Gastroesophageal sphincter (tissue), 4 donors: Measurements from ENCODE around the gene TFF3. TPM values are rescaled to one million over a fixed set of nuclear protein-coding genes. Genes with fewer than 3 reads are reported as not detected.

Experiments used
- ATAC-seq: fragments of 150-250 bp; one replicate; pipeline ENCODE4 v1.9.1; 2016; ENCODE audit warnings: mild to moderate bottlenecking, moderate library complexity
- H3K27ac ChIP-seq, 4 donors: fragments of 200-600 bp; sonication (generic) in 3 of 4; 1 replicate in 3 of 4; 2 replicates in 1 of 4; pipeline ENCODE4 v1.5.1; 2016 to 2019
- H3K27me3 ChIP-seq: fragments of 200-600 bp; sonication (generic); one replicate; pipeline ENCODE4 v1.5.1; 2019
- H3K36me3 ChIP-seq, 2 donors: fragments of 200-600 bp; sonication (generic); one replicate each; pipeline ENCODE4 v1.5.1; 2019; ENCODE audit warnings: control low read depth in 1 of 2
- H3K4me1 ChIP-seq, 3 donors: fragments of 200-600 bp; sonication (generic); 1 replicate in 2 of 3; 2 replicates in 1 of 3; pipeline ENCODE4 v1.5.1; 2016 to 2019; ENCODE audit warnings: control low read depth in 2 of 3
- H3K4me3 ChIP-seq, 2 donors: fragments of 200-600 bp; sonication (generic); one replicate each; pipeline ENCODE4 v1.5.1; 2019; ENCODE audit warnings: mild to moderate bottlenecking in 1 of 2, moderate library complexity in 1 of 2
- H3K9me3 ChIP-seq, 3 donors: fragments of 200-600 bp; sonication (generic); one replicate each; pipeline ENCODE4 v1.5.1; 2017 to 2019; ENCODE audit warnings: control low read depth in 2 of 3
- EP300 ChIP-seq: sonication (generic); formaldehyde crosslinking; IDR thresholded peaks from one replicate; pipeline ENCODE4 v1.6.1; 2017; ENCODE audit warnings: antibody characterized with exemption, mild to moderate bottlenecking
- POLR2A ChIP-seq, 2 donors: fragments of 450-650 bp; IDR thresholded peaks; one replicate each; pipeline ENCODE4 v1.6.1; 2017; ENCODE audit warnings: antibody characterized with exemption in 2 of 2, mild to moderate bottlenecking in 2 of 2, moderate library complexity in 1 of 2
- POLR2AphosphoS5 ChIP-seq: sonication (generic); formaldehyde crosslinking; IDR thresholded peaks from one replicate; pipeline ENCODE4 v1.6.1; 2017; ENCODE audit warnings: antibody characterized with exemption
- WGBS, 2 donors: methylation state at CpG; one replicate each; pipeline ENCODE4 v1.1.5; 2018; ENCODE audit warnings: low coverage in 1 of 2; 5-methylcytosine and 5-hydroxymethylcytosine counted together
- total RNA-seq, 4 donors: library from RNA; depleted of rRNA; stranded (reverse); fragments of >200 nt; gene quantifications; one replicate each; pipeline ENCODE4 v1.1.0, GENCODE V29; 2016
- TF ChIP-seq, protein P1 (sequence below), 4 experiments: fragments of 200-600 bp in 2 of 4; fragments of 450-650 bp in 2 of 4; sonication (generic) in 1 of 4; IDR thresholded peaks; one replicate each; pipeline ENCODE4 v1.5.1; 2017 to 2019; ENCODE audit warnings: antibody characterized with exemption in 4 of 4, mild to moderate bottlenecking in 2 of 4, moderate library complexity in 2 of 4

The TFF3 gene
- total RNA-seq, 4 donors from 2014 or later: 6.4 to 18.2 (median 10.5) TPM

GRCh38 chr21:42356650-42357049 is 41.4 kb upstream of the TFF3 start:
- WGBS, 2 donors: 33 to 45% methylated on average over 5 of the region's 6 CpGs
- Histone ChIP-seq H3K27me3 (peaks cover 64% of the 10 kb centered on the region), H3K4me1 (no peaks in the 10 kb centered on the region), H3K36me3 (no peaks in the 10 kb centered on the region), H3K27ac (no peak overlapping the region), H3K9me3 (peaks cover 0 to 51% (median 0%) of the 10 kb centered on the region in 3 donors), H3K4me3 (no peak overlapping the region)
- TF ChIP-seq EP300: no peak
- TF ChIP-seq, protein P1, sequence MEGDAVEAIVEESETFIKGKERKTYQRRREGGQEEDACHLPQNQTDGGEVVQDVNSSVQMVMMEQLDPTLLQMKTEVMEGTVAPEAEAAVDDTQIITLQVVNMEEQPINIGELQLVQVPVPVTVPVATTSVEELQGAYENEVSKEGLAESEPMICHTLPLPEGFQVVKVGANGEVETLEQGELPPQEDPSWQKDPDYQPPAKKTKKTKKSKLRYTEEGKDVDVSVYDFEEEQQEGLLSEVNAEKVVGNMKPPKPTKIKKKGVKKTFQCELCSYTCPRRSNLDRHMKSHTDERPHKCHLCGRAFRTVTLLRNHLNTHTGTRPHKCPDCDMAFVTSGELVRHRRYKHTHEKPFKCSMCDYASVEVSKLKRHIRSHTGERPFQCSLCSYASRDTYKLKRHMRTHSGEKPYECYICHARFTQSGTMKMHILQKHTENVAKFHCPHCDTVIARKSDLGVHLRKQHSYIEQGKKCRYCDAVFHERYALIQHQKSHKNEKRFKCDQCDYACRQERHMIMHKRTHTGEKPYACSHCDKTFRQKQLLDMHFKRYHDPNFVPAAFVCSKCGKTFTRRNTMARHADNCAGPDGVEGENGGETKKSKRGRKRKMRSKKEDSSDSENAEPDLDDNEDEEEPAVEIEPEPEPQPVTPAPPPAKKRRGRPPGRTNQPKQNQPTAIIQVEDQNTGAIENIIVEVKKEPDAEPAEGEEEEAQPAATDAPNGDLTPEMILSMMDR (IDR thresholded peaks at IDR 0.05): no peak
- TF ChIP-seq POLR2A (IDR thresholded peaks at IDR 0.05): no peak
- TF ChIP-seq POLR2AphosphoS5: no peak
- ATAC-seq: no peak

- peaks cover 59% of the 10 kb centered on the region for H3K27me3 ChIP-seq
- H3K36me3 ChIP-seq: no peaks in the 10 kb centered on the region
- H3K9me3 ChIP-seq: peaks cover 0 to 51% (median 0%) of the 10 kb centered on the region in 3 donors
- 95% methylated on average over 2 of the region's 2 CpGs for WGBS, 2 donors
- H3K27ac ChIP-seq: no peak overlapping the region
- no peaks in the 10 kb centered on the region for H3K4me1 ChIP-seq
- no peak for TF ChIP-seq EP300
- TF ChIP-seq, protein P1 (IDR thresholded peaks at IDR 0.05): no peak
- TF ChIP-seq POLR2AphosphoS5: no peak
- no peak for TF ChIP-seq POLR2A (IDR thresholded peaks at IDR 0.05)
- no peak overlapping the region for H3K4me3 ChIP-seq
- no peak for ATAC-seq
Observed at GRCh38 chr21:42356046-42356445, 40.8 kb upstream of the TFF3 start.

DNA sequence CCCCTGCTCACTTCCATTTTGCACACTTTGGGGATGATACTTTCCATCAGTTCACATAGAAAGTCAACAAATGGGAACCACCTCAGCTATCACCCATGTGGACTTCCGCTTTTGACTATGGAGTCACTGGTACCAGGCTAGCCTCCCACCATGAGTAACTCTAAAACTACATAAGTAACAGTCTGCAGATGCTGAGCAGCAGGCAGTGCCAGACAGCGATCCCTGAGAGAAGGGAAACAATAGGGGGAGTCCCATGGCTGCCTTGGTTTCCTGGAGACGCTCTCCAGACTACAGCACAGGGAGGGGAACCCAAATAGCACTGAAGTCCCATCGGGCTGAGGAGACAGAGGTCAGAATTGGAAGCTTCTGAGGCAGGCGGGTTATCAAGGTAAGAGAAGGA is 38.4 kb upstream of the TFF3 start:
- TF ChIP-seq POLR2A (IDR thresholded peaks at IDR 0.05) (no peak), POLR2AphosphoS5 (no peak), EP300 (no peak)
- TF ChIP-seq, protein P1 (IDR thresholded peaks at IDR 0.05): no peak
- H3K9me3 ChIP-seq: peaks cover 0 to 38% (median 0%) of the 10 kb centered on the region in 3 donors
- no peaks in the 10 kb centered on the region for H3K36me3 ChIP-seq
- no peak overlapping the region for H3K27ac ChIP-seq
- no peak for ATAC-seq
- peaks cover 48% of the 10 kb centered on the region for H3K27me3 ChIP-seq
- H3K4me1 ChIP-seq: no peaks in the 10 kb centered on the region
- no peak overlapping the region for H3K4me3 ChIP-seq
- 82 to 93% methylated on average over 2 to 4 of the region's 5 CpGs for WGBS, 2 donors

GRCh38 chr21:42352441-42353095 is 37.4 kb upstream of the TFF3 start:
- Histone ChIP-seq H3K4me3 (no peak overlapping the region), H3K27ac (no peak overlapping the region), H3K36me3 (no peaks in the 10 kb centered on the region), H3K4me1 (no peaks in the 10 kb centered on the region), H3K27me3 (peaks cover 48% of the 10 kb centered on the region), H3K9me3 (peaks cover 0 to 38% (median 0%) of the 10 kb centered on the region in 3 donors)
- TF ChIP-seq POLR2A (IDR thresholded peaks at IDR 0.05) (no peak), EP300 (no peak), POLR2AphosphoS5 (no peak)
- TF ChIP-seq, protein P1 (IDR thresholded peaks at IDR 0.05): no peak
- ATAC-seq: no peak
- WGBS, 2 donors: 89 to 91% methylated on average over 6 to 9 of the region's 14 CpGs
